Measurements from ENCODE around the gene LSR. TPM values are rescaled to one million over a fixed set of nuclear protein-coding genes. Genes with fewer than 3 reads are reported as not detected.

Gene LSR
- total RNA-seq, 1 donor from 2014 or later, result 5.4 TPM

- TF ChIP-seq, protein P1, sequence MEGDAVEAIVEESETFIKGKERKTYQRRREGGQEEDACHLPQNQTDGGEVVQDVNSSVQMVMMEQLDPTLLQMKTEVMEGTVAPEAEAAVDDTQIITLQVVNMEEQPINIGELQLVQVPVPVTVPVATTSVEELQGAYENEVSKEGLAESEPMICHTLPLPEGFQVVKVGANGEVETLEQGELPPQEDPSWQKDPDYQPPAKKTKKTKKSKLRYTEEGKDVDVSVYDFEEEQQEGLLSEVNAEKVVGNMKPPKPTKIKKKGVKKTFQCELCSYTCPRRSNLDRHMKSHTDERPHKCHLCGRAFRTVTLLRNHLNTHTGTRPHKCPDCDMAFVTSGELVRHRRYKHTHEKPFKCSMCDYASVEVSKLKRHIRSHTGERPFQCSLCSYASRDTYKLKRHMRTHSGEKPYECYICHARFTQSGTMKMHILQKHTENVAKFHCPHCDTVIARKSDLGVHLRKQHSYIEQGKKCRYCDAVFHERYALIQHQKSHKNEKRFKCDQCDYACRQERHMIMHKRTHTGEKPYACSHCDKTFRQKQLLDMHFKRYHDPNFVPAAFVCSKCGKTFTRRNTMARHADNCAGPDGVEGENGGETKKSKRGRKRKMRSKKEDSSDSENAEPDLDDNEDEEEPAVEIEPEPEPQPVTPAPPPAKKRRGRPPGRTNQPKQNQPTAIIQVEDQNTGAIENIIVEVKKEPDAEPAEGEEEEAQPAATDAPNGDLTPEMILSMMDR (IDR thresholded peaks at IDR 0.05; ENCODE audit: partially characterized antibody, unreplicated experiment), result no peak
- H3K27ac Mint-ChIP-seq (ENCODE audit: unreplicated experiment), result no peak overlapping the region
- H3K4me3 Mint-ChIP-seq (ENCODE audit: unreplicated experiment), result no peak overlapping the region
Observed at GRCh38 chr19:35223862-35224505, 24.8 kb upstream of the LSR start.

GRCh38 chr19:35224681-35225571 lies 23.9 kb upstream of the LSR start:
- no peak for DNase-seq
- TF ChIP-seq, protein P1 (IDR thresholded peaks at IDR 0.05; ENCODE audit: partially characterized antibody, unreplicated experiment), result no peak
- no peaks in the 10 kb centered on the region for H3K4me1 Mint-ChIP-seq (ENCODE audit: low read depth, unreplicated experiment)
- H3K36me3 Mint-ChIP-seq (ENCODE audit: unreplicated experiment), result no peaks in the 10 kb centered on the region
- no peak overlapping the region for H3K4me3 Mint-ChIP-seq (ENCODE audit: unreplicated experiment)
- no peaks in the 10 kb centered on the region for H3K27me3 Mint-ChIP-seq (ENCODE audit: unreplicated experiment)
- H3K27ac Mint-ChIP-seq (ENCODE audit: unreplicated experiment), result no peak overlapping the region
- peaks cover 1% of the 10 kb centered on the region for H3K9me3 Mint-ChIP-seq (ENCODE audit: unreplicated experiment)

More at GRCh38 chr19:35223862-35224505, 24.8 kb upstream of the LSR start:
- DNase-seq, result no peak
- Mint-ChIP-seq H3K36me3 (ENCODE audit: unreplicated experiment) (no peaks in the 10 kb centered on the region), H3K4me1 (ENCODE audit: low read depth, unreplicated experiment) (no peaks in the 10 kb centered on the region), H3K27me3 (ENCODE audit: unreplicated experiment) (no peaks in the 10 kb centered on the region), H3K9me3 (ENCODE audit: unreplicated experiment) (peaks cover 3% of the 10 kb centered on the region)

DNA sequence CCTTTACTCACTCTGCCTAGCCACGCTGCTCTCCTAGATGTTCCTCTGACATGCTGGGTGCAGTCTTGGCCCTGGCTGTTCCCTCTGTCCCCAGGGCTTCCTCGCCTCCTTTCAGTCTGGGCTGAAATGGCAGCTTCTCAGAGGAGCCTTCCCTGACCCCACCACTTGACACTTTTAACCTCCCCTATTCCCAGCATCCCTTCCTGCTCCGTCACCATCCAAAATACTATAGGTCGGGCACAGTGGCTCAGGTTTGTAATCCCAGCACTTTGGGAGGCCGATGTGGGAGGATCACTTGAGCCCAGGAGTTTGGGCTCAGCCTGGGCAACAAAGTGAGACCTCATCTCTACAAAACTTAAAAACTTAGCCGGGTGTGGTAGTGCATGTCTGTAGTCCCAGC lies 22.9 kb upstream of the LSR start:
- H3K9me3 Mint-ChIP-seq (ENCODE audit: unreplicated experiment), result peaks cover 1% of the 10 kb centered on the region
- TF ChIP-seq, protein P1 (IDR thresholded peaks at IDR 0.05; ENCODE audit: partially characterized antibody, unreplicated experiment), result no peak
- no peak for DNase-seq
- H3K36me3 Mint-ChIP-seq (ENCODE audit: unreplicated experiment), result no peaks in the 10 kb centered on the region
- no peaks in the 10 kb centered on the region for H3K4me1 Mint-ChIP-seq (ENCODE audit: low read depth, unreplicated experiment)
- no peaks in the 10 kb centered on the region for H3K27me3 Mint-ChIP-seq (ENCODE audit: unreplicated experiment)
- H3K4me3 Mint-ChIP-seq (ENCODE audit: unreplicated experiment), result no peak overlapping the region
- no peak overlapping the region for H3K27ac Mint-ChIP-seq (ENCODE audit: unreplicated experiment)

DNA sequence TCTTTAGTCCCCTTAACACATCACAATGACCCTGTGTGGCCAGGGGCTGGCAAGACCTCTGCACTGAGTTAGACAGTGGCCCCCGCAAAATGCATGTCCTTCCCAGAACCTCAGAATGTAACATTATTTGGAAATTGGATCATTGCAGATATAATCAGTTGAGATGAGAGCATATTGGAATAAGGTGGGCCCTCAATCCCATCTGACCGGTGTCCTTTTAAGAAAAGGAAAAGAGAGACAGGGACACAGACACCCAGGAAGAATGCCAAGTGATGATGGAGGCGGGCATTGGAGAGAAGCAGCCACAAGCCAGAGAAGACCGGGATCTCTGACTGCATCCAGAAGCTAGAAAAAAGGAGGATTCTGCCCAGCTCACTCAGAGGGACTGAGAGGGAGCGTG lies 22.1 kb upstream of the LSR start:
- Mint-ChIP-seq H3K36me3 (ENCODE audit: unreplicated experiment) (no peaks in the 10 kb centered on the region), H3K4me3 (ENCODE audit: unreplicated experiment) (no peak overlapping the region), H3K27me3 (ENCODE audit: unreplicated experiment) (no peaks in the 10 kb centered on the region), H3K27ac (ENCODE audit: unreplicated experiment) (no peak overlapping the region), H3K4me1 (ENCODE audit: low read depth, unreplicated experiment) (no peaks in the 10 kb centered on the region), H3K9me3 (ENCODE audit: unreplicated experiment) (peaks cover 1% of the 10 kb centered on the region)
- no peak for DNase-seq
- TF ChIP-seq, protein P1 (IDR thresholded peaks at IDR 0.05; ENCODE audit: partially characterized antibody, unreplicated experiment), result no peak
